HS-27A (cell line): Measurements from ENCODE around the gene MYCL.

ENCODE experiments used
- DNase-seq: peaks from one replicate; pipeline ENCODE4 v3.0.0-alpha.2; 2012; ENCODE audit warnings: low read depth, missing footprints

The MYCL gene

GRCh38 chr1:39852876-39853275, 48.8 kb downstream of the MYCL start:
- no peak for DNase-seq

- no peak for DNase-seq
Observed at GRCh38 chr1:39852214-39852791, 49.4 kb downstream of the MYCL start.

DNA sequence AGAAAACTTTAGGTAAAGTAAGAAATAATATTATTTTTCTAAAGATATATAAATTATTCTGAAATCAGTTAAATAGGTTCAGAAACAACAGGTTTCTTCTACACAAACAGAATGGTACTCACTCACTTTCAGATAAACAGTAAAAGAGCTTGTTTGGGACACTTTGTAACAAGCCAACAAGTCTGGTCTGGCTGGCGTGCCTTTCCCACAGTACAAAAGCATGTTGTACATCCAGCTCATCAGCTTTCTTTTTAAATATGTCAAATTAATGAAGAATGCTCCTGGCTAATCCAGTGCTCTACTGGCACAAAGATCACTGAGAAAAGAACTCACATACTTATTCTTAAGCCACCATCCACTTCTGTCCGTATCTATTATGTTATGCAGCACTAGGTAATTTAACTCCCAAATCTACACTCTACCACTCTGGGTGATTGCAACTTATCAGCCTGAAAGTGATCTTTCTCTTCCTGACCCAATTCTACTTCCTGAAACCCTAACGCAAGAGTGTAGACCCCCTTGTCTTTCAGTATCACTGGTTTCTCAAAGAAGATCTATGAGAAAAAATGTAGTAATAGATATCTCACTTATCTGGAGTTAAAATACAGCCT, 51.0 kb downstream of the MYCL start:
- no peak for DNase-seq

DNA sequence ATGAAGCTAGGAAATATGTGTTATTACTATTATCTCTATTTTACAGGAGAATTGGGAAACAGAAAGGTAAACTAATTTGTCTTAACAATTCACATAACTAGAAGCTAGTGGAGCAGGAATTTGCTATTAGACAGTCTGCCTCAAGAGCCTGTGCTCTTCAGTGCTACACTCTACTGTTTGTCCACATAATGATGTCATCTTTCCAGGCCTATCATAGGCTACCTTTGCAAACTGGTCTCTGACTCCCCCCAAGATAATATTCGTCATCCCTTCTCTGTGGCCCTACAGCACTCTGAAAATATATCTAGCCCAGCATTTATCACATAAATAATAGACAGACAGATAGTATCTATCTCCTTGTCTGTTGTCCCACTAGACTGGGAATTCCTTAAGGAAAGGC, 52.5 kb downstream of the MYCL start:
- no peak for DNase-seq

DNA sequence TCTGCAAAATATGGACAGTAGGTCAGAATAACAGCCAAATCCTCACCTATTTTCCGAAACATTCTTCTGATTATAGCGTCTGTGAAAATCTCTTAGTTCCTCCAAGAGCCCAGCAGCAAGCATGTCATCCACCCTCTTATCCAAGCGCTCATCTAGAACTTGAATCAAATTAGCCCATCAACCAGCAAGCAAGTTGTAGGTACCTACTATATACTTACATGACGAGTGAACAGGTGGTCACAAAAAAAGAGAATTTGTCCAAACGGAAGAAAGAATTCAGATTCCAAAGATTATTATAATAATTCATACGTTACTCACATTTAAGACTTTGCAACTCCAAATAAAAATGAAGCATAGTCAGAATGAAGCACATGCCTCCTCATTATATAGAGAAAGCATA, 53.8 kb downstream of the MYCL start:
- DNase-seq = no peak

GRCh38 chr1:39846796-39847195, 54.9 kb downstream of the MYCL start:
- DNase-seq = no peak

GRCh38 chr1:39845569-39846566, 55.8 kb downstream of the MYCL start:
- peak; percentile 60 for DNase-seq
